ENCODE data around the gene COL28A1. TPM values are rescaled to one million over a fixed set of nuclear protein-coding genes. Genes with fewer than 3 reads are reported as not detected.

Gene COL28A1
- total RNA-seq, 1 donor from 2014 or later, result 2.0 TPM

DNA sequence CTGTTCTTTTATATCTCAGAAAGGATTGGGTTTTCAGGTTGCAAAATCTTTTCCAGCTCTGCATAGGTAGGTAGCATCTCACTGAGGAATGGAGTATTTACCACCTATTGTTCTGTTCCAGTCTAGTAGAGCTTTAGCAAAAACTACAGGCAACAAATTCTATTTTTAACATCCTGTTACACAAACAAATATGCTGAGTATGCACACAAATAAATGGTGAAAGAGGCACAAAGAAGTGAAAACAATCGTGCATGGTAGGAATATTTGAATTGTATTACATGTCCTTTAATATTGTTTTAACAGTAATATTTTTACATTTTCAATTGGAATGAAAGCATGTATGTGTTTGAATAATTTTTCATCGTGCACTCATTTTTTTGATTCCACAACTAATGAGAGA is 16.5 kb upstream of the COL28A1 start:
- TF ChIP-seq, protein P1, sequence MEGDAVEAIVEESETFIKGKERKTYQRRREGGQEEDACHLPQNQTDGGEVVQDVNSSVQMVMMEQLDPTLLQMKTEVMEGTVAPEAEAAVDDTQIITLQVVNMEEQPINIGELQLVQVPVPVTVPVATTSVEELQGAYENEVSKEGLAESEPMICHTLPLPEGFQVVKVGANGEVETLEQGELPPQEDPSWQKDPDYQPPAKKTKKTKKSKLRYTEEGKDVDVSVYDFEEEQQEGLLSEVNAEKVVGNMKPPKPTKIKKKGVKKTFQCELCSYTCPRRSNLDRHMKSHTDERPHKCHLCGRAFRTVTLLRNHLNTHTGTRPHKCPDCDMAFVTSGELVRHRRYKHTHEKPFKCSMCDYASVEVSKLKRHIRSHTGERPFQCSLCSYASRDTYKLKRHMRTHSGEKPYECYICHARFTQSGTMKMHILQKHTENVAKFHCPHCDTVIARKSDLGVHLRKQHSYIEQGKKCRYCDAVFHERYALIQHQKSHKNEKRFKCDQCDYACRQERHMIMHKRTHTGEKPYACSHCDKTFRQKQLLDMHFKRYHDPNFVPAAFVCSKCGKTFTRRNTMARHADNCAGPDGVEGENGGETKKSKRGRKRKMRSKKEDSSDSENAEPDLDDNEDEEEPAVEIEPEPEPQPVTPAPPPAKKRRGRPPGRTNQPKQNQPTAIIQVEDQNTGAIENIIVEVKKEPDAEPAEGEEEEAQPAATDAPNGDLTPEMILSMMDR (IDR thresholded peaks at IDR 0.05), result no peak
- no peaks in the 10 kb centered on the region for H3K27me3 ChIP-seq (ENCODE audit: low read depth)
- H3K9me3 ChIP-seq, result no peaks in the 10 kb centered on the region
- no peak overlapping the region for H3K4me3 ChIP-seq
- no peak overlapping the region for H3K27ac ChIP-seq
- no peaks in the 10 kb centered on the region for H3K4me1 ChIP-seq
- no peaks in the 10 kb centered on the region for H3K36me3 ChIP-seq
- ATAC-seq (no peak), DNase-seq (no peak)
- intact Hi-C loops (cut with DNase I), result no loop called here

DNA sequence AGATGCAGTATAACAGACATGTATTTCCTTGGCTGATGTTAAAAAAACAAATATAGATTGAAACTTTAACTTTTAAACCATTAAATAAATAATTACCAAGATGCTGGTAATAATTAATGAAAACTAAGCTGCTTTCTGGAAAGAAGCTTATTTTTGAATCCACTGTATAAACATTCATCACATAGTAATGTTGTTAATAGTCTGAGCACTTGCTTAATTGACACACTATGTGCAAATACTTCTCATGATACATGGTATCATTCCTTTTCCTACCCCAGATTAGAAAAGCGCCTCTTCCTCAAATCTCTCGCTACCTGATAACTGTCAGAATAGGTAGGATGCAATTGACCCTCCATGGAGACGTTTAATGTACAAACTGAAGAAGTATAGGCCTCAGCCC is 15.0 kb upstream of the COL28A1 start:
- H3K4me1 ChIP-seq, result no peaks in the 10 kb centered on the region
- H3K9me3 ChIP-seq, result no peaks in the 10 kb centered on the region
- no peak overlapping the region for H3K4me3 ChIP-seq
- H3K27me3 ChIP-seq (ENCODE audit: low read depth), result no peaks in the 10 kb centered on the region
- ATAC-seq (no peak), DNase-seq (no peak)
- TF ChIP-seq, protein P1 (IDR thresholded peaks at IDR 0.05), result no peak
- H3K36me3 ChIP-seq, result no peaks in the 10 kb centered on the region
- H3K27ac ChIP-seq, result no peak overlapping the region
- intact Hi-C loops (cut with DNase I), result no loop called here

- intact Hi-C loops (cut with DNase I), result no loop called here
- H3K9me3 ChIP-seq, result no peaks in the 10 kb centered on the region
- no peak overlapping the region for H3K27ac ChIP-seq
- no peaks in the 10 kb centered on the region for H3K36me3 ChIP-seq
- H3K4me1 ChIP-seq, result no peaks in the 10 kb centered on the region
- H3K27me3 ChIP-seq (ENCODE audit: low read depth), result no peaks in the 10 kb centered on the region
- TF ChIP-seq, protein P1 (IDR thresholded peaks at IDR 0.05), result no peak
- DNase-seq, result no peak
- ATAC-seq, result no peak
- H3K4me3 ChIP-seq, result no peak overlapping the region
These were observed 12.7 kb upstream of the COL28A1 start for GRCh38 chr7:7548407-7548806.

DNA sequence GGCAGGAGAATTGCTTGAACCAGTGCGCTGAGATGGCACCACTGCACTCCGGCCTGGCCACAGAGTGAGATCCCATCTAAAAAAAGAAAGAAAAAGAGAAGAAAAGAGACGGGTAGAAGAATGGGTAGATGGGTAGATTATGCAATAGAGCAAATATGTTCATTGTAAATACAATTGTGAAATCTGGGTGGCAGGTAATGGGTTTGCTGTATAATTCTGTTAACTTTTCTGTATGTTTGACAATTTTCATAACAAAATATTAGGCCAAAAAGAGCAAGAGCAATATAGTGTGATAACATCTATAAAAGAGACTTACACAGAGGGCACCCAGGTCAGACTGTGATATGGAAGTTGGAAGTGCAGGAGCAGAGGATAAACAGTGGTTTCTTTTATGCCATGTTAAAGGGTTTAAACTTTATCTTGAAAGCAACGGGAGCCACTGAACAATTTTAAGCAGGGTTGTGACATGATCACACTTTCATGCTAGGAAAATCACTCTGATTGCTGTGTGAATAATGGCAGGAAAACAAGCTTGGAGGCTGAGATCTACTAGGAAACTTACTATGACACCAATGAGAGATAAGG is 6.7 kb upstream of the COL28A1 start:
- no peaks in the 10 kb centered on the region for H3K36me3 ChIP-seq
- no peaks in the 10 kb centered on the region for H3K9me3 ChIP-seq
- intact Hi-C loops (cut with DNase I), result no loop called here
- TF ChIP-seq, protein P1 (IDR thresholded peaks at IDR 0.05), result no peak
- DNase-seq (no peak), ATAC-seq (no peak)
- H3K27ac ChIP-seq, result no peak overlapping the region
- no peak overlapping the region for H3K4me3 ChIP-seq
- H3K4me1 ChIP-seq, result no peaks in the 10 kb centered on the region
- no peaks in the 10 kb centered on the region for H3K27me3 ChIP-seq (ENCODE audit: low read depth)

- Histone ChIP-seq H3K27me3 (ENCODE audit: low read depth) (no peaks in the 10 kb centered on the region), H3K4me3 (no peak overlapping the region), H3K36me3 (no peaks in the 10 kb centered on the region), H3K4me1 (no peaks in the 10 kb centered on the region), H3K9me3 (no peaks in the 10 kb centered on the region), H3K27ac (no peak overlapping the region)
- TF ChIP-seq, protein P1 (IDR thresholded peaks at IDR 0.05), result no peak
- DNase-seq, result no peak
- intact Hi-C loops (cut with DNase I), result loop anchor here (10.0 kb wide), 1 partner anchor 445 kb away; no protein-coding TSS in a partner anchor
- ATAC-seq, result no peak
These were observed 4.0 kb upstream of the COL28A1 start for GRCh38 chr7:7539711-7540110.

Data from lower lobe of right lung (tissue), 2 donors.